HepG2 (cell line): ENCODE data around the gene ACAP3.

Experiments
- DNMT1 ChIP-seq: sonication (generic); formaldehyde crosslinking; IDR thresholded peaks from 2 replicates; pipeline ENCODE4 v1.5.1; 2020; ENCODE audit warnings: mild to moderate bottlenecking, missing genetic modification reagents
- SP2 ChIP-seq: sonication (generic); formaldehyde crosslinking; IDR thresholded peaks from 2 replicates; pipeline ENCODE4 v1.5.1; 2020; ENCODE audit warnings: mild to moderate bottlenecking, missing genetic modification reagents
- ZNF766 ChIP-seq: sonication (generic); formaldehyde crosslinking; IDR thresholded peaks from 2 replicates; pipeline ENCODE4 v1.5.0; 2020; ENCODE audit warnings: missing genetic modification reagents, borderline replicate concordance

DNA sequence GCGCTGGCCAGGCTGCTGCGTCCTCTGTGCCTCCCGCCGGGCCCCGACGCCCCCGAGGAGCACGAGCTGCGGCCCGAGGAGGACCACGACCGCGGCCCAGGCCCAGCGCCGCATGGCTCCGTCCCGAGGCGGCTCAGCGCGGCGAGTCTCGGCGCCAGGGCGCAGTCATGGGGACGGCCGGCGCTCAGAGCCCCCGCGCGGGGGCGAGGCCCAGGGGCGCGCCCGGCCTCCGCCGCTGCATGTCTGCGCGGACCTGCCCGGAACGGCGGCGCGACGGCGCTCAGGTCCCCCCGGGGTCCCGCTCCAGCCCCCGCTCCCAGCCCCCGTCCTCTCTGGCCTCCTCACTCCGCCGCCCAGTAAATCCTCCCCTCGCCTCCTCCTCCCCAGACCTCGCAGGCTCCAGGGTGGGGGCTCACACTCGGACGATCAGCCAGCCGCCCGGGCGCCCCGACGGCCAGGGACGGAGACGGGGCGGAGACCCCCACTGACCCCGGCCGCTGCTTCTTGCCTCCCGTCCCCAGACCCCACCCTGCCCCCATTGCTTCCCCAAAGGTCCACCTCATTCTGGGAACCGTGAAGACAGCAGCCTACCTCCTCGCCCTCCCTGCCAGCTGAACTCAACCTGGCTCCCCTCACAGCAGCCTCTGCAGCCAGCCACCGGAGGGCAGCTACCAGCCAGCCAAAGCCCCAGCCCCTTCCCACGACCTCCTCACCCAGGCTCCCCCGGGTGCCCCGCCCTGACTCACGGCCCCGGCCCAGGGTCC, 61.0 kb downstream of the ACAP3 start, which contains the start of gene C1QTNF12:
- no peak for TF ChIP-seq ZNF766 (CRISPR knock-in tag)
- TF ChIP-seq SP2 (CRISPR knock-in tag), result no peak
- TF ChIP-seq DNMT1 (CRISPR knock-in tag), result no peak
